ENCODE results near the gene EHMT1. TPM values are rescaled to one million over a fixed set of nuclear protein-coding genes. Genes with fewer than 3 reads are reported as not detected.
A peak's percentile ranks its signal among the peaks of the same experiment; 100 is the strongest.

The EHMT1 gene
- total RNA-seq, 2 experiments from 2014 or later, result 145 to 295 TPM

GRCh38 chr9:137598943-137599342 lies 19.9 kb upstream of the EHMT1 start:
- no peak for DNase-seq (ENCODE audit: low spot score)
- Histone ChIP-seq H3K9me3 (ENCODE audit: low read length) (no peaks in the 10 kb centered on the region), H2AFZ (ENCODE audit: low read length) (no peak overlapping the region), H3K4me2 (ENCODE audit: low read length) (no peak overlapping the region), H3K79me2 (ENCODE audit: insufficient read depth, low read depth, low read length) (no peaks in the 10 kb centered on the region), H3K27ac (ENCODE audit: low read depth, low read length, poor library complexity, severe bottlenecking) (no peak overlapping the region), H3K9me2 (ENCODE audit: insufficient read depth, low read length) (no peaks in the 10 kb centered on the region), H3K4me3 (ENCODE audit: low read depth, low read length, poor library complexity, severe bottlenecking) (no peak overlapping the region), H3K4me1 (ENCODE audit: insufficient read depth, low read length, poor library complexity, severe bottlenecking) (peaks cover 11% of the 10 kb centered on the region), H3K36me3 (ENCODE audit: insufficient read depth, low read length) (no peaks in the 10 kb centered on the region), H4K20me1 (ENCODE audit: insufficient read depth, low read length) (no peaks in the 10 kb centered on the region)
- intact Hi-C loops (cut with micrococcal nuclease; ENCODE audit: unreplicated experiment), result no loop called here
- ChIA-PET POLR2A (no interaction called here), CTCF (ENCODE audit: unreplicated experiment) (no interaction called here)
- BruUV-seq (replicated peaks), result no TSS peak
- no peak for TF ChIP-seq EZH2phosphoT487 (IDR thresholded peaks at IDR 0.05; ENCODE audit: borderline replicate concordance, low read depth, low read length)
- TF ChIP-seq, protein P1, sequence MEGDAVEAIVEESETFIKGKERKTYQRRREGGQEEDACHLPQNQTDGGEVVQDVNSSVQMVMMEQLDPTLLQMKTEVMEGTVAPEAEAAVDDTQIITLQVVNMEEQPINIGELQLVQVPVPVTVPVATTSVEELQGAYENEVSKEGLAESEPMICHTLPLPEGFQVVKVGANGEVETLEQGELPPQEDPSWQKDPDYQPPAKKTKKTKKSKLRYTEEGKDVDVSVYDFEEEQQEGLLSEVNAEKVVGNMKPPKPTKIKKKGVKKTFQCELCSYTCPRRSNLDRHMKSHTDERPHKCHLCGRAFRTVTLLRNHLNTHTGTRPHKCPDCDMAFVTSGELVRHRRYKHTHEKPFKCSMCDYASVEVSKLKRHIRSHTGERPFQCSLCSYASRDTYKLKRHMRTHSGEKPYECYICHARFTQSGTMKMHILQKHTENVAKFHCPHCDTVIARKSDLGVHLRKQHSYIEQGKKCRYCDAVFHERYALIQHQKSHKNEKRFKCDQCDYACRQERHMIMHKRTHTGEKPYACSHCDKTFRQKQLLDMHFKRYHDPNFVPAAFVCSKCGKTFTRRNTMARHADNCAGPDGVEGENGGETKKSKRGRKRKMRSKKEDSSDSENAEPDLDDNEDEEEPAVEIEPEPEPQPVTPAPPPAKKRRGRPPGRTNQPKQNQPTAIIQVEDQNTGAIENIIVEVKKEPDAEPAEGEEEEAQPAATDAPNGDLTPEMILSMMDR (conservative IDR thresholded peaks at IDR 0.05; ENCODE audit: low read length), result no peak

- peak overlapping the region; percentile 8; the same call in 1 of the 2 replicates for H3K4me2 ChIP-seq (ENCODE audit: low read length)
- H3K27ac ChIP-seq (ENCODE audit: low read depth, low read length, poor library complexity, severe bottlenecking), result no peak overlapping the region
- no peaks in the 10 kb centered on the region for H3K9me3 ChIP-seq (ENCODE audit: low read length)
- no peaks in the 10 kb centered on the region for H4K20me1 ChIP-seq (ENCODE audit: insufficient read depth, low read length)
- H3K4me1 ChIP-seq (ENCODE audit: insufficient read depth, low read length, poor library complexity, severe bottlenecking), result peaks cover 32% of the 10 kb centered on the region
- BruUV-seq (replicated peaks), result no TSS peak
- POLR2A ChIA-PET, result no interaction called here
- TF ChIP-seq, protein P1 (conservative IDR thresholded peaks at IDR 0.05; ENCODE audit: low read length), result peak; percentile 42
- TF ChIP-seq EZH2phosphoT487 (IDR thresholded peaks at IDR 0.05; ENCODE audit: borderline replicate concordance, low read depth, low read length), result no peak
- CTCF ChIA-PET (ENCODE audit: unreplicated experiment), result no interaction called here
- H3K4me3 ChIP-seq (ENCODE audit: low read depth, low read length, poor library complexity, severe bottlenecking), result no peak overlapping the region
- no peaks in the 10 kb centered on the region for H3K79me2 ChIP-seq (ENCODE audit: insufficient read depth, low read depth, low read length)
- intact Hi-C loops (cut with micrococcal nuclease; ENCODE audit: unreplicated experiment), result no loop called here
- H3K9me2 ChIP-seq (ENCODE audit: insufficient read depth, low read length), result no peaks in the 10 kb centered on the region
- peak overlapping the region; percentile 56; the same call in 1 of the 2 replicates for H2AFZ ChIP-seq (ENCODE audit: low read length)
- DNase-seq (ENCODE audit: low spot score), result peak; percentile 42
- H3K36me3 ChIP-seq (ENCODE audit: insufficient read depth, low read length), result no peaks in the 10 kb centered on the region
Observed at GRCh38 chr9:137602661-137603060, 16.1 kb upstream of the EHMT1 start.

DNA sequence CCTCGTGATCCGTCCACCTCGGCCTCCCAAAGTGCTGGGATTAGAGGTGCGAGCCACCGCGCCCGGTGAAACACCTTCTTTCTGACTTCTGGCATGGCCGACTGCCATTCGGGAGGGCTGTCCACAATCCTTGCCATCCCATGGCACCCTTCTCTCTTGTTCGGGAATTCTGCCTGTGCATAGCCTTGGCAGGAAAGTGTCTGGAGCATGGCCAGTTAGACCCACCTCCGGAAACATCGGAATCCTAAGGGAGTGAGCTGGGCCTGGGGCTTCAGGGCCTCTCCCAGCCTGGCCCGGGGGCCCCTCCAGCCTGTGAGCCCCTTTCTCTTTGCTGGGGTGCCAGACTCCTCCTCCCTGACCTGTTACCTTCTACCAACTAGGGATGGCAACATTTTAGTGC lies 14.9 kb upstream of the EHMT1 start:
- no peaks in the 10 kb centered on the region for H3K79me2 ChIP-seq (ENCODE audit: insufficient read depth, low read depth, low read length)
- H3K27ac ChIP-seq (ENCODE audit: low read depth, low read length, poor library complexity, severe bottlenecking), result no peak overlapping the region
- no peaks in the 10 kb centered on the region for H3K36me3 ChIP-seq (ENCODE audit: insufficient read depth, low read length)
- no peak overlapping the region for H2AFZ ChIP-seq (ENCODE audit: low read length)
- DNase-seq (ENCODE audit: low spot score), result no peak
- 0 out of 2 replicates have a peak overlapping the region, but pooled peaks have one; percentile 62 for H3K4me2 ChIP-seq (ENCODE audit: low read length)
- no TSS peak for BruUV-seq (replicated peaks)
- peaks cover 32% of the 10 kb centered on the region for H3K4me1 ChIP-seq (ENCODE audit: insufficient read depth, low read length, poor library complexity, severe bottlenecking)
- CTCF ChIA-PET (ENCODE audit: unreplicated experiment), result no interaction called here
- no peaks in the 10 kb centered on the region for H4K20me1 ChIP-seq (ENCODE audit: insufficient read depth, low read length)
- no peak overlapping the region for H3K4me3 ChIP-seq (ENCODE audit: low read depth, low read length, poor library complexity, severe bottlenecking)
- POLR2A ChIA-PET, result no interaction called here
- intact Hi-C loops (cut with micrococcal nuclease; ENCODE audit: unreplicated experiment), result loop anchor here (2.0 kb wide), 1 partner anchor 53 kb away; the partner anchor contains the start of genes MRPL41 and PNPLA7
- no peaks in the 10 kb centered on the region for H3K9me3 ChIP-seq (ENCODE audit: low read length)
- no peak for TF ChIP-seq EZH2phosphoT487 (IDR thresholded peaks at IDR 0.05; ENCODE audit: borderline replicate concordance, low read depth, low read length)
- TF ChIP-seq, protein P1 (conservative IDR thresholded peaks at IDR 0.05; ENCODE audit: low read length), result no peak
- H3K9me2 ChIP-seq (ENCODE audit: insufficient read depth, low read length), result no peaks in the 10 kb centered on the region
